Keratinocyte (primary cell): ENCODE data around the gene WDR41. TPM values are rescaled to one million over a fixed set of nuclear protein-coding genes. Genes with fewer than 3 reads are reported as not detected.
"Not testable (repeated sequence)": the region's sequence is repeated elsewhere in the genome, so short reads cannot be mapped to it uniquely, and the experiment has no call there.

Experiments used
- DNase-seq: peaks from one replicate; pipeline ENCODE4 v3.0.0-alpha.2; 2011; ENCODE audit warnings: low read depth, missing footprints, low spot score
- FAIRE-seq: peaks from 2 replicates; lab custom pipeline; 2011; peaks lifted over from hg19 to GRCh38; lab: Jason Lieb, UNC
- H2AFZ ChIP-seq: 2 replicates; pipeline ENCODE4 v1.6.0; 2012; ENCODE audit warnings: low read length, control low read depth, inconsistent platforms; ENCODE audit not compliant: control insufficient read depth
- H3K27ac ChIP-seq: 2 replicates; pipeline ENCODE4 v1.5.1; 2011; ENCODE audit warnings: low read length; ENCODE audit not compliant: control insufficient read depth, insufficient read depth
- H3K27me3 ChIP-seq: 3 replicates; pipeline ENCODE4 v1.6.0; 2011; ENCODE audit warnings: low read length; ENCODE audit not compliant: control insufficient read depth, insufficient read depth; ENCODE audit errors: extremely low read depth
- H3K36me3 ChIP-seq, 2 experiments: 2 replicates in 1 of 2; 3 replicates in 1 of 2; pipeline ENCODE4 v1.5.1; 2011; ENCODE audit warnings: low read length in 2 of 2, mild to moderate bottlenecking in 1 of 2; ENCODE audit not compliant: control insufficient read depth in 2 of 2, insufficient read depth in 2 of 2; ENCODE audit errors: extremely low read depth in 1 of 2
- H3K4me1 ChIP-seq: 3 replicates; pipeline ENCODE4 v1.5.1; 2011; ENCODE audit warnings: low read length; ENCODE audit not compliant: control insufficient read depth, insufficient read depth; ENCODE audit errors: extremely low read depth
- H3K4me2 ChIP-seq: 3 replicates; pipeline ENCODE4 v1.6.0; 2011; ENCODE audit warnings: low read depth, low read length; ENCODE audit not compliant: control insufficient read depth, insufficient read depth; ENCODE audit errors: extremely low read depth
- H3K4me3 ChIP-seq, 3 experiments: fragments of 200-600 bp in 1 of 3; sonication (generic) in 1 of 3; 2 replicates in 2 of 3; 3 replicates in 1 of 3; pipeline ENCODE4 v1.5.1; 2011 to 2016; ENCODE audit warnings: low read length in 3 of 3, mild to moderate bottlenecking in 3 of 3, control low read depth in 2 of 3, inconsistent platforms in 1 of 3, low read depth in 1 of 3, mixed read lengths in 1 of 3, mixed run types in 1 of 3, moderate library complexity in 1 of 3; ENCODE audit not compliant: control insufficient read depth in 2 of 3, insufficient read depth in 2 of 3; ENCODE audit errors: extremely low read depth in 1 of 3
- H3K79me2 ChIP-seq: 2 replicates; pipeline ENCODE4 v1.6.0; 2012; ENCODE audit warnings: low read length; ENCODE audit not compliant: control insufficient read depth, insufficient read depth
- H3K9ac ChIP-seq: 3 replicates; pipeline ENCODE4 v1.6.0; 2011; ENCODE audit warnings: low read length; ENCODE audit not compliant: control insufficient read depth, insufficient read depth; ENCODE audit errors: extremely low read depth
- H3K9me1 ChIP-seq: 3 replicates; pipeline ENCODE4 v1.6.0; 2011; ENCODE audit warnings: low read length; ENCODE audit not compliant: control insufficient read depth, insufficient read depth; ENCODE audit errors: extremely low read depth
- H3K9me3 ChIP-seq: 2 replicates; pipeline ENCODE4 v1.5.1; 2012; ENCODE audit warnings: low read depth, low read length; ENCODE audit not compliant: control insufficient read depth
- H4K20me1 ChIP-seq: 3 replicates; pipeline ENCODE4 v1.6.0; 2011; ENCODE audit warnings: low read length; ENCODE audit not compliant: control insufficient read depth, insufficient read depth; ENCODE audit errors: extremely low read depth
- CTCF ChIP-seq, 3 experiments: IDR thresholded peaks in 1 of 3; conservative IDR thresholded peaks in 1 of 3; optimal IDR thresholded peaks in 1 of 3; 2 replicates in 2 of 3; 3 replicates in 1 of 3; pipeline versions ENCODE3 to v1.5.1; 2011; ENCODE audit warnings: low read length in 3 of 3, mild to moderate bottlenecking in 3 of 3, moderate library complexity in 2 of 3, control low read depth in 1 of 3, inconsistent platforms in 1 of 3; ENCODE audit not compliant: insufficient read depth in 2 of 3; ENCODE audit errors: extremely low read depth in 1 of 3
- EZH2 ChIP-seq: IDR thresholded peaks from one replicate; pipeline ENCODE4 v1.6.1; 2012; ENCODE audit warnings: inconsistent platforms, mild to moderate bottlenecking, low read length, moderate library complexity
- dilution Hi-C: fragments of 300-500 bp; cut with MboI; formaldehyde crosslinking; loops from one replicate; pipeline ENCODE4 v1.7.0; 2020; ENCODE audit warnings: low sequenced_read_pairs; ENCODE audit not compliant: extremely low pct_ligation_motif_present
- polyA plus RNA-seq, 5 experiments: library from polyadenylated mRNA; depleted of rRNA in 3 of 5; stranded (reverse) in 3 of 5; stranded (forward) in 1 of 5; unstranded in 1 of 5; fragments of >200 nt; gene quantifications; 1 replicate in 1 of 5; 2 replicates in 3 of 5; 3 replicates in 1 of 5; pipeline versions ENCODE4 v1.2.1 to v1.2.3, GENCODE V29; 2011 to 2012; ENCODE audit warnings: missing spikeins in 2 of 5, low read depth in 1 of 5, low replicate concordance in 1 of 5

Gene WDR41
- polyA plus RNA-seq, 1 donor (not counting 4 experiments of a cell fraction or from before 2014, with no cell fraction given): 60.7 TPM

GRCh38 chr5:77486344-77486962 lies 5.7 kb downstream of the WDR41 start:
- dilution Hi-C loops: no loop called here
- no peak for TF ChIP-seq EZH2
- TF ChIP-seq CTCF (optimal IDR thresholded peaks at IDR 0.05 in 1 of 3, IDR thresholded peaks at IDR 0.05 in 1 of 3, conservative IDR thresholded peaks at IDR 0.05 in 1 of 3; ENCODE audit: extremely low read depth in 1 of 3, insufficient read depth in 2 of 3, low read length in 3 of 3): no peak
- Histone ChIP-seq H2AFZ (no peak overlapping the region), H3K27ac (peak overlapping the region; percentile 46), H3K4me3 (no peak overlapping the region), H3K9ac (no peak overlapping the region), H3K4me2 (peak overlapping the region; percentile 48), H3K27me3 (no peaks in the 10 kb centered on the region), H3K79me2 (peaks cover 13% of the 10 kb centered on the region), H3K9me1 (no peaks in the 10 kb centered on the region), H3K9me3 (no peaks in the 10 kb centered on the region), H3K4me1 (peaks cover 21% of the 10 kb centered on the region), H3K36me3 (peaks cover 3 to 22% of the 10 kb centered on the region in 2 experiments), H4K20me1 (no peaks in the 10 kb centered on the region)
- peak; percentile 66 for FAIRE-seq
- DNase-seq: peak; percentile 30

GRCh38 chr5:77483682-77484081 lies 8.4 kb downstream of the WDR41 start:
- Histone ChIP-seq H4K20me1 (no peaks in the 10 kb centered on the region), H3K27ac (no peak overlapping the region), H3K4me3 (no peak overlapping the region), H3K4me1 (peaks cover 10% of the 10 kb centered on the region), H3K9me3 (no peaks in the 10 kb centered on the region), H3K4me2 (no peak overlapping the region), H2AFZ (no peak overlapping the region), H3K79me2 (no peaks in the 10 kb centered on the region), H3K9me1 (no peaks in the 10 kb centered on the region), H3K27me3 (no peaks in the 10 kb centered on the region), H3K36me3 (peaks cover 3 to 22% of the 10 kb centered on the region in 2 experiments), H3K9ac (no peak overlapping the region)
- TF ChIP-seq CTCF (optimal IDR thresholded peaks at IDR 0.05 in 1 of 3, IDR thresholded peaks at IDR 0.05 in 1 of 3, conservative IDR thresholded peaks at IDR 0.05 in 1 of 3; ENCODE audit: extremely low read depth in 1 of 3, insufficient read depth in 2 of 3, low read length in 3 of 3): no peak
- TF ChIP-seq EZH2: no peak
- DNase-seq: no peak
- dilution Hi-C loops: no loop called here
- no peak for FAIRE-seq

- H3K9me1 ChIP-seq, H3K9me3 ChIP-seq, H3K79me2 ChIP-seq, H3K4me2 ChIP-seq, DNase-seq, dilution Hi-C loops, H3K27ac ChIP-seq, H3K36me3 ChIP-seq, FAIRE-seq, H4K20me1 ChIP-seq, H3K4me3 ChIP-seq, H3K27me3 ChIP-seq, H3K9ac ChIP-seq, H3K4me1 ChIP-seq, H2AFZ ChIP-seq: not testable (repeated sequence)
Measured at GRCh38 chr5:77475041-77475440, 17.1 kb downstream of the WDR41 start.

GRCh38 chr5:77468875-77469274 lies 23.2 kb downstream of the WDR41 start:
- H3K9ac ChIP-seq, H3K79me2 ChIP-seq, H3K36me3 ChIP-seq, dilution Hi-C loops, H3K4me2 ChIP-seq, H4K20me1 ChIP-seq, H2AFZ ChIP-seq, H3K9me3 ChIP-seq, H3K4me1 ChIP-seq, H3K9me1 ChIP-seq, H3K4me3 ChIP-seq, H3K27me3 ChIP-seq, FAIRE-seq, DNase-seq, H3K27ac ChIP-seq: not testable (repeated sequence)
